Heart right ventricle (tissue), 16 donors: ENCODE measurements around the gene LMNA. TPM values are rescaled to one million over a fixed set of nuclear protein-coding genes. Genes with fewer than 3 reads are reported as not detected.

Source experiments
- ATAC-seq, 8 donors: fragments of 200-7000 bp; cut with Tn5 transposase; one replicate each; pipeline ENCODE4 v1.9.1; 2020; ENCODE audit warnings: mild to moderate bottlenecking in 8 of 8, moderate library complexity in 8 of 8, moderate number of reproducible peaks in 1 of 8
- DNase-seq, 2 donors: peaks; one replicate each; pipeline ENCODE4 v3.0.0-alpha.2; 2020
- H3K27ac ChIP-seq, 10 donors: fragments of 200-600 bp; sonication (generic) in 2 of 10; one replicate each; pipeline versions ENCODE4 v1.5.0 to v1.8.0; 2020 to 2022; ENCODE audit warnings: mild to moderate bottlenecking in 3 of 10
- H3K27me3 ChIP-seq, 7 donors: fragments of 200-600 bp; one replicate each; pipeline ENCODE4 v1.8.0; 2021 to 2022; ENCODE audit warnings: mild to moderate bottlenecking in 2 of 7
- H3K36me3 ChIP-seq, 9 donors: fragments of 200-600 bp; sonication (generic) in 1 of 9; one replicate each; pipeline versions ENCODE4 v1.5.0 to v1.8.0; 2020 to 2022; ENCODE audit warnings: mild to moderate bottlenecking in 2 of 9
- H3K4me1 ChIP-seq, 9 donors: fragments of 200-600 bp; sonication (generic) in 1 of 9; one replicate each; pipeline versions ENCODE4 v1.5.0 to v1.8.0; 2020 to 2022; ENCODE audit warnings: mild to moderate bottlenecking in 4 of 9
- H3K4me3 ChIP-seq, 10 donors: fragments of 200-600 bp; sonication (generic) in 2 of 10; one replicate each; pipeline versions ENCODE4 v1.5.0 to v1.8.0; 2020 to 2022; ENCODE audit warnings: mild to moderate bottlenecking in 7 of 10, moderate library complexity in 2 of 10
- H3K9me3 ChIP-seq, 11 donors: fragments of 200-600 bp in 10 of 11; sonication (generic) in 2 of 11; one replicate each; pipeline versions ENCODE4 v1.5.0 to v1.8.0; 2013 to 2022; ENCODE audit warnings: mild to moderate bottlenecking in 2 of 11, control low read depth in 1 of 11, moderate library complexity in 1 of 11
- WGBS, 2 donors: extraction: QIAGEN DNeasy Blood & Tissue Kit; methylation state at CpG; one replicate each; pipeline ENCODE4 v1.1.7; 2013; ENCODE audit warnings: inconsistent platforms in 1 of 2; 5-methylcytosine and 5-hydroxymethylcytosine counted together
- intact Hi-C, 10 donors: fragments of 100-400 bp; cut with DNase I; formaldehyde crosslinking; loops; one replicate each; pipeline versions ENCODE4 v1.11.1 to v1.14.2; 2022
- polyA plus RNA-seq, 2 donors: library from polyadenylated mRNA; stranded (reverse); fragments of 200-250 nt; gene quantifications; one replicate each; pipeline ENCODE4 v1.2.3, GENCODE V29; 2013
- total RNA-seq, 10 donors: library from RNA; stranded (reverse); fragmentation: NEBNext Ultra II Directional in 3 of 10; extraction: Animal tissue kit (Norgen Biotek cat#: 25700) in 3 of 10; gene quantifications; one replicate each; pipeline versions ENCODE4 v1.2.1 to v1.2.4, GENCODE V29; 2021 to 2023
- TF ChIP-seq, protein P1 (sequence below), 9 donors: fragments of 200-600 bp; sonication (generic) in 2 of 9; IDR thresholded peaks; one replicate each; pipeline versions ENCODE4 v1.5.0 to v1.8.0; 2021 to 2022; ENCODE audit warnings: antibody characterized with exemption in 9 of 9, mild to moderate bottlenecking in 5 of 9, moderate library complexity in 1 of 9
- donor health status: Arrhythmogenic right ventricular cardiomyopathy.
- donor health status: ischemic (EF 13 %, LVEDD 7.1; RV severe dilation, severe dysfunction).
- donor health status: healthy with polysubstance abuse.
- donor health status: DM: no; HTN: yes; CAD: no.
- donor health status: DM: no; HTN: no; CAD: no.
- donor health status: ischemic (EF 25% LVEDD 6.9; RV normal size, moderate dysfunction).
- donor health status: ischemic (EF 25% LVEDD 5.7; RV mildly dilated, moderate dysfunction).
- donor health status: healthy.
- donor health status: DM: yes; HTN: yes; CAD: no.
- donor health status: Ischemic cardiomyopathy.
- donor health status: ischemic (EF 35%, LVEDD 5.7; RV mildly dilated, moderate dysfunction).
- donor health status: nonischemic (EF 11% LVEDD 7.7; RV severe dilation, severe dysfunction).
- donor health status: DM: yes; HTN: yes; CAD: no.
- donor health status: PGD.
- donor health status: ischemic (EF 29% LVEDD 5.4; RV normal size, mild dysfunction).
- donor health status: nonischemic (EF 23%, LVEDD 6.1; RV moderate dilation, normal function).

LMNA gene
- total and polyA plus RNA-seq, 12 donors, result 213 to 554 (median 277) TPM

GRCh38 chr1:156086256-156086662 is 28.3 kb upstream of the LMNA start:
- no peaks in the 10 kb centered on the region for H3K36me3 ChIP-seq
- H3K4me1 ChIP-seq, result peaks cover 6 to 48% (median 26%) of the 10 kb centered on the region in 9 donors
- DNase-seq (no peak), ATAC-seq (peak in 6 of 8 donors; percentile 22 to 53 (median 38))
- H3K27ac ChIP-seq, result peak overlapping the region in 1 of 10 donors; percentile 15
- peaks cover 0 to 29% (median 0%) of the 10 kb centered on the region in 7 donors for H3K27me3 ChIP-seq
- no peak overlapping the region for H3K4me3 ChIP-seq
- intact Hi-C loops, result no loop called here
- H3K9me3 ChIP-seq, result no peaks in the 10 kb centered on the region
- TF ChIP-seq, protein P1, sequence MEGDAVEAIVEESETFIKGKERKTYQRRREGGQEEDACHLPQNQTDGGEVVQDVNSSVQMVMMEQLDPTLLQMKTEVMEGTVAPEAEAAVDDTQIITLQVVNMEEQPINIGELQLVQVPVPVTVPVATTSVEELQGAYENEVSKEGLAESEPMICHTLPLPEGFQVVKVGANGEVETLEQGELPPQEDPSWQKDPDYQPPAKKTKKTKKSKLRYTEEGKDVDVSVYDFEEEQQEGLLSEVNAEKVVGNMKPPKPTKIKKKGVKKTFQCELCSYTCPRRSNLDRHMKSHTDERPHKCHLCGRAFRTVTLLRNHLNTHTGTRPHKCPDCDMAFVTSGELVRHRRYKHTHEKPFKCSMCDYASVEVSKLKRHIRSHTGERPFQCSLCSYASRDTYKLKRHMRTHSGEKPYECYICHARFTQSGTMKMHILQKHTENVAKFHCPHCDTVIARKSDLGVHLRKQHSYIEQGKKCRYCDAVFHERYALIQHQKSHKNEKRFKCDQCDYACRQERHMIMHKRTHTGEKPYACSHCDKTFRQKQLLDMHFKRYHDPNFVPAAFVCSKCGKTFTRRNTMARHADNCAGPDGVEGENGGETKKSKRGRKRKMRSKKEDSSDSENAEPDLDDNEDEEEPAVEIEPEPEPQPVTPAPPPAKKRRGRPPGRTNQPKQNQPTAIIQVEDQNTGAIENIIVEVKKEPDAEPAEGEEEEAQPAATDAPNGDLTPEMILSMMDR (IDR thresholded peaks at IDR 0.05), result no peak
- 12 to 27% methylated on average over 1 of the region's 1 CpG for WGBS, 2 donors

DNA sequence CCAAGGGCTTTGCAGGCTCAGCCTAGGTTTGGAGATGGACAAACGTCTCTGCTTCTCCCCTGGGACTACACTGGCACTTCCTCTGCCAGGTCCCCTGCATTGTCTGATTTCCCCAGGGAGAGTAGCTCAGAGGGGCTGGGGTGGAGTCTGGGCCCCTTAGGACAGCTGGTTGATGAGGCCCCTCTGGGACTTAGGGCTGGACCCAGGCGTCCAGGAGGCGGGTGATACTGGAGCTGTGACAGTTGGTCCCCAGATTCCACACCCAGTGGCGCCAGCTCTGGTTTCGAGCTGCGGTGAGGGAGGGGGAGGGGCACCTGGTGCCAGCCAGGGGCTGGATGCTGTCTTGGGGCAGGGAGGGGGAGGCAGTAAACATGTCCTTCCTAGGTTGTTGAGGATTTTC is 24.8 kb upstream of the LMNA start:
- H3K27ac ChIP-seq, result peak overlapping the region in 1 of 10 donors; percentile 69
- TF ChIP-seq, protein P1 (IDR thresholded peaks at IDR 0.05), result no peak
- no peak for DNase-seq
- no peaks in the 10 kb centered on the region for H3K36me3 ChIP-seq
- peaks cover 0 to 24% (median 11%) of the 10 kb centered on the region in 9 donors for H3K4me1 ChIP-seq
- H3K4me3 ChIP-seq, result no peak overlapping the region
- 65 to 73% methylated on average over 6 of the region's 6 CpGs for WGBS, 2 donors
- peaks cover 0 to 10% (median 0%) of the 10 kb centered on the region in 7 donors for H3K27me3 ChIP-seq
- no peak for ATAC-seq
- H3K9me3 ChIP-seq, result no peaks in the 10 kb centered on the region
- intact Hi-C loops, result loop anchor here (1.0 to 5.0 kb wide), 5 partner anchors 41 to 138 kb away; no protein-coding TSS in a partner anchor

DNA sequence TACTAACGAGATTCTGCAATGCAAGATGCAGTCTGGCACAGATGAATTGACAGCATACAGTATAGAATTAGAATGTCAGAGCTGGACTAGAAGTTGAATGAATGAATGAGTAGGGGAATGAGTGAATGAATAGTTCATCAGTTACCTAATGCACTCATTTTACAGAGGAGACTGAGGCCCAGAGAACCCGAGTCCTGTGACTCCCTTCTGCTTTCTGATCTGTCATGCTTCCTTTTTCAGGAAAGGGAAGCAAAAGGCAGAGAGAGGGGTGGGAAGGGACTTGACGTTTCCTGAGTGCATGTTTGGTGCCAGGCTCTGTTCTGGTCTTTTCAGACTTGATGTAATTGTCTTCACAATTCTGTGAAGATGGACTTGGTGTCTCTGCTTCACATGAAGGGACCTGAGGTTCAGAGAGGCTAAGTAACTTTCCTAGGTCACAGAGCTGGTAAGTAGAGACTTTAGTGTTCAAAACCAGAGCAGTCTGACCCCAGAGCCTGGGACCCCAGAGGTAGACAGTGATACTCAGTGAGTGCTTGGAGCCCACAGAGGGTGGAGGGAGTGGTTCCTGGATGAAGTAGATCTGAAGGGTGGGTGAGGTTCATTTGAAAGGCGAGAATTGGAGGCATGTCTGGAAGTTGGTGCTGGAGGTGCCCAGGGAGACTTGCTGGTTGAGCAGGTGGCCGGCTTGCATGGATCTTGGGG is 24.2 kb upstream of the LMNA start:
- Histone ChIP-seq H3K4me1 (peaks cover 0 to 24% (median 11%) of the 10 kb centered on the region in 9 donors), H3K36me3 (no peaks in the 10 kb centered on the region), H3K4me3 (no peak overlapping the region), H3K27ac (peak overlapping the region in 1 of 10 donors; percentile 69), H3K9me3 (no peaks in the 10 kb centered on the region), H3K27me3 (peaks cover 0 to 5% (median 0%) of the 10 kb centered on the region in 7 donors)
- no peak for DNase-seq
- 35 to 37% methylated on average over 5 of the region's 5 CpGs for WGBS, 2 donors
- ATAC-seq, result peak; percentile 6 to 65 (median 16)
- TF ChIP-seq, protein P1 (IDR thresholded peaks at IDR 0.05), result no peak
- intact Hi-C loops, result loop anchor here (1.0 to 5.0 kb wide), 5 partner anchors 40 to 137 kb away; no protein-coding TSS in a partner anchor

GRCh38 chr1:156090840-156091188 is 23.7 kb upstream of the LMNA start:
- 33 to 41% methylated on average over 14 of the region's 14 CpGs for WGBS, 2 donors
- ATAC-seq, result peak; percentile 75 to 90 (median 84)
- no peak overlapping the region for H3K4me3 ChIP-seq
- peaks cover under 1 to 28% (median 11%) of the 10 kb centered on the region in 9 donors for H3K4me1 ChIP-seq
- H3K27ac ChIP-seq, result peak overlapping the region in 1 of 10 donors; percentile 69
- intact Hi-C loops, result loop anchor here (1.0 to 5.0 kb wide), 5 partner anchors 39 to 136 kb away; no protein-coding TSS in a partner anchor
- peak; percentile 82 to 87 for DNase-seq
- TF ChIP-seq, protein P1 (IDR thresholded peaks at IDR 0.05), result peak; percentile 78 to 95 (median 89)
- no peaks in the 10 kb centered on the region for H3K36me3 ChIP-seq
- H3K27me3 ChIP-seq, result no peaks in the 10 kb centered on the region
- H3K9me3 ChIP-seq, result no peaks in the 10 kb centered on the region
